HEK293 (cell line): ENCODE measurements around the gene SLC33A1.
A peak's percentile ranks its signal among the peaks of the same experiment; 100 is the strongest.

Experiments
- AEBP2 ChIP-seq: fragments of 450-650 bp; formaldehyde crosslinking; IDR thresholded peaks from 2 replicates; pipeline ENCODE4 v1.5.1; 2016; ENCODE audit warnings: missing biosample characterization, missing genetic modification characterization, borderline replicate concordance
- HOXD13 ChIP-seq: sonication (generic); formaldehyde crosslinking; IDR thresholded peaks from 2 replicates; pipeline ENCODE4 v1.8.0; 2022; ENCODE audit warnings: missing genetic modification reagents, borderline replicate concordance
- KLF10 ChIP-seq: fragments of 450-650 bp; IDR thresholded peaks from 2 replicates; pipeline ENCODE4 v1.5.1; 2018; ENCODE audit warnings: missing biosample characterization, mild to moderate bottlenecking, missing genetic modification characterization
- PATZ1 ChIP-seq: fragments of 450-650 bp; formaldehyde crosslinking; IDR thresholded peaks from 2 replicates; pipeline ENCODE4 v1.5.1; 2016; ENCODE audit warnings: missing biosample characterization, missing genetic modification characterization
- PBX3 ChIP-seq: sonication (generic); formaldehyde crosslinking; IDR thresholded peaks from 2 replicates; pipeline ENCODE4 v1.8.1; 2022; ENCODE audit warnings: mild to moderate bottlenecking, moderate library complexity, missing genetic modification reagents
- REST ChIP-seq: fragments of 450-650 bp; formaldehyde crosslinking; IDR thresholded peaks from 2 replicates; pipeline ENCODE4 v1.5.1; 2016; ENCODE audit warnings: missing biosample characterization, missing genetic modification characterization
- ZBTB10 ChIP-seq: fragments of 450-650 bp; formaldehyde crosslinking; IDR thresholded peaks from 2 replicates; pipeline ENCODE4 v1.5.1; 2016; ENCODE audit warnings: missing biosample characterization, missing genetic modification characterization
- ZNF121 ChIP-seq: fragments of 450-650 bp; formaldehyde crosslinking; IDR thresholded peaks from 2 replicates; pipeline ENCODE4 v1.5.1; 2016; ENCODE audit warnings: missing biosample characterization, missing genetic modification characterization
- ZNF23 ChIP-seq: fragments of 450-650 bp; formaldehyde crosslinking; IDR thresholded peaks from 2 replicates; pipeline ENCODE4 v1.5.1; 2016; ENCODE audit warnings: missing biosample characterization, missing genetic modification characterization, borderline replicate concordance
- ZNF398 ChIP-seq: fragments of 450-650 bp; formaldehyde crosslinking; IDR thresholded peaks from 2 replicates; pipeline ENCODE4 v1.5.1; 2017; ENCODE audit warnings: missing biosample characterization, missing genetic modification characterization
- ZNF600 ChIP-seq: fragments of 450-650 bp; formaldehyde crosslinking; IDR thresholded peaks from 2 replicates; pipeline ENCODE4 v1.5.1; 2016; ENCODE audit warnings: missing biosample characterization, missing genetic modification characterization
- ZNF692 ChIP-seq: fragments of 450-650 bp; formaldehyde crosslinking; IDR thresholded peaks from 2 replicates; pipeline ENCODE4 v1.5.1; 2016; ENCODE audit warnings: missing biosample characterization, missing genetic modification characterization

SLC33A1 gene

GRCh38 chr3:155870945-155871745 lies 16.9 kb upstream of the SLC33A1 start (continued):
- peak; percentile 38; the same call in 1 of the 2 replicates for TF ChIP-seq ZBTB10
- peak; percentile 24; the same call in 1 of the 2 replicates for TF ChIP-seq REST (tag by site-specific recombination)
- 0 out of 2 replicates have a peak, but pooled peaks have one; percentile 16 for TF ChIP-seq PBX3 (CRISPR knock-in tag)
- no peak for TF ChIP-seq AEBP2
- peak; percentile 9; the same call in 1 of the 2 replicates for TF ChIP-seq HOXD13 (CRISPR knock-in tag)
- TF ChIP-seq ZNF23 (tag by site-specific recombination) = no peak
- TF ChIP-seq KLF10 (tag by site-specific recombination) = peak; percentile 25; the same call in 1 of the 2 replicates
- no peak for TF ChIP-seq ZNF121 (tag by site-specific recombination)
- TF ChIP-seq ZNF600 (tag by site-specific recombination) = peak; percentile 87
- peak; percentile 41 for TF ChIP-seq PATZ1 (tag by site-specific recombination)
- peak; percentile 46; the same call in 1 of the 2 replicates for TF ChIP-seq ZNF692 (tag by site-specific recombination)
- TF ChIP-seq ZNF398 (tag by site-specific recombination) = peak; percentile 47; the same call in 1 of the 2 replicates
- TF ChIP-seq, all 188 proteins: peak for 27
